ENCODE data around the gene IKZF5. TPM values are rescaled to one million over a fixed set of nuclear protein-coding genes. Genes with fewer than 3 reads are reported as not detected.

The IKZF5 gene
- total RNA-seq, 2 experiments from 2014 or later = 14.5 to 14.8 TPM

GRCh38 chr10:122993797-122994336 is 14.7 kb downstream of the IKZF5 start:
- no peaks in the 10 kb centered on the region for H3K9me3 Mint-ChIP-seq
- no peak overlapping the region for H3K27ac Mint-ChIP-seq
- peaks cover 13% of the 10 kb centered on the region for H3K36me3 Mint-ChIP-seq
- ChIA-PET CTCF (interaction anchor here (1.5 kb wide), 1 partner anchor 17 kb away, joined by 3 read pairs; no protein-coding TSS in a partner anchor), POLR2A (no interaction called here)
- no peak for DNase-seq
- no peak overlapping the region for H3K4me3 Mint-ChIP-seq
- H3K4me1 Mint-ChIP-seq (ENCODE audit: low read depth) = no peaks in the 10 kb centered on the region
- intact Hi-C loops (cut with micrococcal nuclease) = no loop called here
- no peaks in the 10 kb centered on the region for H3K27me3 Mint-ChIP-seq

- H3K4me3 Mint-ChIP-seq = no peak overlapping the region
- H3K36me3 Mint-ChIP-seq = peaks cover 13% of the 10 kb centered on the region
- no peaks in the 10 kb centered on the region for H3K9me3 Mint-ChIP-seq
- intact Hi-C loops (cut with micrococcal nuclease) = no loop called here
- H3K27ac Mint-ChIP-seq = no peak overlapping the region
- ChIA-PET POLR2A (no interaction called here), CTCF (no interaction called here)
- H3K27me3 Mint-ChIP-seq = no peaks in the 10 kb centered on the region
- no peak for DNase-seq
- H3K4me1 Mint-ChIP-seq (ENCODE audit: low read depth) = peaks cover 3% of the 10 kb centered on the region
These were observed 16.5 kb downstream of the IKZF5 start for GRCh38 chr10:122992031-122992585.

GRCh38 chr10:122990278-122990677 is 18.3 kb downstream of the IKZF5 start:
- intact Hi-C loops (cut with micrococcal nuclease) = no loop called here
- ChIA-PET CTCF (interaction anchor here (1.3 kb wide), 1 partner anchor 10 kb away, joined by 7 read pairs; the partner anchor contains the start of gene PSTK), POLR2A (interaction anchor here (2.2 kb wide), 1 partner anchor 18 kb away, joined by 6 read pairs; no protein-coding TSS in a partner anchor)
- H3K4me1 Mint-ChIP-seq (ENCODE audit: low read depth) = peaks cover 3% of the 10 kb centered on the region
- H3K4me3 Mint-ChIP-seq = no peak overlapping the region
- H3K9me3 Mint-ChIP-seq = no peaks in the 10 kb centered on the region
- no peak for DNase-seq
- no peaks in the 10 kb centered on the region for H3K27me3 Mint-ChIP-seq
- peak overlapping the region; percentile 26 for H3K27ac Mint-ChIP-seq
- peaks cover 9% of the 10 kb centered on the region for H3K36me3 Mint-ChIP-seq

GRCh38 chr10:122988501-122988900 is 20.1 kb downstream of the IKZF5 start:
- ChIA-PET POLR2A (no interaction called here), CTCF (no interaction called here)
- Mint-ChIP-seq H3K27ac (no peak overlapping the region), H3K27me3 (no peaks in the 10 kb centered on the region), H3K9me3 (no peaks in the 10 kb centered on the region), H3K4me3 (no peak overlapping the region), H3K4me1 (ENCODE audit: low read depth) (peaks cover 3% of the 10 kb centered on the region), H3K36me3 (peaks cover 1% of the 10 kb centered on the region)
- intact Hi-C loops (cut with micrococcal nuclease) = no loop called here
- no peak for DNase-seq

GRCh38 chr10:122986335-122986734 is 22.3 kb downstream of the IKZF5 start:
- intact Hi-C loops (cut with micrococcal nuclease) = no loop called here
- Mint-ChIP-seq H3K9me3 (no peaks in the 10 kb centered on the region), H3K36me3 (peaks cover 1% of the 10 kb centered on the region), H3K27ac (no peak overlapping the region), H3K4me3 (no peak overlapping the region), H3K4me1 (ENCODE audit: low read depth) (peaks cover 8% of the 10 kb centered on the region), H3K27me3 (no peaks in the 10 kb centered on the region)
- ChIA-PET CTCF (no interaction called here), POLR2A (interaction anchor here (1.0 kb wide), 1 partner anchor 21 kb away, joined by 3 read pairs; no protein-coding TSS in a partner anchor)
- no peak for DNase-seq

DNA sequence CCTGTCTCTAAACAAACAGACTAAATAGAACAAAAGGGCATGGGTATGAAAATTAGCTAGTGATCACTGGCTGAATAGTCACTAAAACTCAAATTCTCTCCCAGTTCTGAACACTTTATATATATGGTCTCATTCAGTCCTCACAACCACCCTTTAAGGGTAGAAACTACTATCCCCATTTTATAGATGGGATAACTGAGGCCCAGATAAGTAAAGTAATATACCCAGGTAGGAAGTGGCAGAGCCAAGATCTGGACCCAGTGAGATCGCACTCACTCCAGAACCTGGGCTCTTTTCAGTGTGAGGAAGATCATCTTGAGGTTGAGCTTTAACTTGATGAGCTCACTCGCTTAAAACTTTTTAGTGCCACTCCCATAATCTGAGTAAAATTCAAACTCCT is 23.9 kb downstream of the IKZF5 start:
- Mint-ChIP-seq H3K36me3 (peaks cover 1% of the 10 kb centered on the region), H3K27ac (no peak overlapping the region), H3K4me3 (no peak overlapping the region), H3K9me3 (no peaks in the 10 kb centered on the region), H3K4me1 (ENCODE audit: low read depth) (peaks cover 19% of the 10 kb centered on the region), H3K27me3 (no peaks in the 10 kb centered on the region)
- intact Hi-C loops (cut with micrococcal nuclease) = no loop called here
- POLR2A ChIA-PET = no interaction called here
- DNase-seq = no peak
- CTCF ChIA-PET = interaction anchor here (0.9 kb wide), 2 partner anchors 10 to 15 kb away, joined by 3 read pairs; no protein-coding TSS in a partner anchor

GRCh38 chr10:122983898-122984297 is 24.7 kb downstream of the IKZF5 start:
- Mint-ChIP-seq H3K36me3 (peaks cover 1% of the 10 kb centered on the region), H3K4me3 (no peak overlapping the region), H3K9me3 (no peaks in the 10 kb centered on the region), H3K27ac (no peak overlapping the region), H3K4me1 (ENCODE audit: low read depth) (peaks cover 20% of the 10 kb centered on the region), H3K27me3 (no peaks in the 10 kb centered on the region)
- POLR2A ChIA-PET = no interaction called here
- CTCF ChIA-PET = interaction anchor here (0.8 to 1.8 kb wide), 3 partner anchors 11 to 30 kb away, joined by 3 to 5 read pairs (median 3); partner anchors contain the start of gene C10orf88
- intact Hi-C loops (cut with micrococcal nuclease) = no loop called here
- no peak for DNase-seq

GRCh38 chr10:122981066-122981464 is 27.5 kb downstream of the IKZF5 start:
- Mint-ChIP-seq H3K27ac (peak overlapping the region; percentile 94), H3K27me3 (no peaks in the 10 kb centered on the region), H3K9me3 (no peaks in the 10 kb centered on the region), H3K4me3 (peak overlapping the region; percentile 82), H3K36me3 (peaks cover 1% of the 10 kb centered on the region), H3K4me1 (ENCODE audit: low read depth) (peaks cover 16% of the 10 kb centered on the region)
- DNase-seq = no peak
- intact Hi-C loops (cut with micrococcal nuclease) = no loop called here
- CTCF ChIA-PET = interaction anchor here (0.6 to 3.1 kb wide), 9 partner anchors 9 to 574 kb away, joined by 3 to 14 read pairs (median 8); partner anchors contain the start of genes ACADSB, C10orf88 and IKZF5
- POLR2A ChIA-PET = interaction anchor here (2.3 to 3.5 kb wide), 2 partner anchors 27 kb away, joined by 8 to 34 read pairs; partner anchors contain the start of genes ACADSB, C10orf88 and IKZF5

- Mint-ChIP-seq H3K4me1 (ENCODE audit: low read depth) (peaks cover 16% of the 10 kb centered on the region), H3K27me3 (no peaks in the 10 kb centered on the region), H3K36me3 (peaks cover 1% of the 10 kb centered on the region), H3K27ac (peak within 1 kb of the TSS; percentile 94), H3K4me3 (peak within 1 kb of the TSS; percentile 82), H3K9me3 (no peaks in the 10 kb centered on the region)
- POLR2A ChIA-PET = interaction anchor here (1.1 to 3.5 kb wide), 3 partner anchors 26 to 101 kb away, joined by 4 to 34 read pairs (median 8); partner anchors contain the start of genes ACADSB, C10orf88, FAM24B and IKZF5
- DNase-seq = peak; percentile 91
- CTCF ChIA-PET = interaction anchor here (0.6 to 3.1 kb wide), 17 partner anchors 10 to 1141 kb away, joined by 3 to 14 read pairs (median 4); partner anchors contain the start of genes ACADSB, C10orf88 and IKZF5
- intact Hi-C loops (cut with micrococcal nuclease) = loop anchor here (1.0 kb wide), 3 partner anchors 26 to 101 kb away; partner anchors contain the start of genes C10orf88, FAM24B and IKZF5
These were observed 28.2 kb downstream of the IKZF5 start, which contains the start of gene PSTK for GRCh38 chr10:122980209-122981065. Gene PSTK (plus strand): TSS chr10:122980401. CDS start chr10:122980480, 79 bp downstream.

GRCh38 chr10:122974543-122975064 is 34.0 kb downstream of the IKZF5 start:
- no peak overlapping the region for H3K27ac Mint-ChIP-seq
- intact Hi-C loops (cut with micrococcal nuclease) = no loop called here
- H3K9me3 Mint-ChIP-seq = no peaks in the 10 kb centered on the region
- ChIA-PET POLR2A (no interaction called here), CTCF (no interaction called here)
- no peaks in the 10 kb centered on the region for H3K4me1 Mint-ChIP-seq (ENCODE audit: low read depth)
- peaks cover 2% of the 10 kb centered on the region for H3K27me3 Mint-ChIP-seq
- no peak overlapping the region for H3K4me3 Mint-ChIP-seq
- DNase-seq = no peak
- no peaks in the 10 kb centered on the region for H3K36me3 Mint-ChIP-seq

DNA sequence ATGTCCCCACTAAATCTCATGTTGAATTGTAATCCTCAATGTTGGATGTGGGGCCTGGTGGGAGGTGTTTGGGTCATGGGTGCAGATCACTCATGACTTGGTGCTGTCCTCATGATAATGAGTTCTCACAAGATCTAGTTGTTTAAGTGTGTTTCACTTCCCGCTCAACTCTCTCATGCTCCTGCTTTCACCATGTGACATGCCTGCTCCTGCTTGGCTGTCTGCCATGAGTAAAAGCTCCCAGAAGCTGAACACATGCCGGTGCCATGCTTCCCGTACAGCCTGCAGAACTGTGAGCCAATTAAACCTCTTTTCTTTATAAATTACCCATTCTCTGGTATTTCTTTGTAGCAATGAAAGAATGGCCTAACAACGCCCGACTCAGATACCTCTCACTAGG is 34.6 kb downstream of the IKZF5 start:
- intact Hi-C loops (cut with micrococcal nuclease) = no loop called here
- Mint-ChIP-seq H3K9me3 (peaks cover 2% of the 10 kb centered on the region), H3K4me3 (no peak overlapping the region), H3K4me1 (ENCODE audit: low read depth) (no peaks in the 10 kb centered on the region), H3K36me3 (no peaks in the 10 kb centered on the region), H3K27me3 (peaks cover 2% of the 10 kb centered on the region), H3K27ac (no peak overlapping the region)
- CTCF ChIA-PET = no interaction called here
- POLR2A ChIA-PET = no interaction called here
- DNase-seq = no peak

DNA sequence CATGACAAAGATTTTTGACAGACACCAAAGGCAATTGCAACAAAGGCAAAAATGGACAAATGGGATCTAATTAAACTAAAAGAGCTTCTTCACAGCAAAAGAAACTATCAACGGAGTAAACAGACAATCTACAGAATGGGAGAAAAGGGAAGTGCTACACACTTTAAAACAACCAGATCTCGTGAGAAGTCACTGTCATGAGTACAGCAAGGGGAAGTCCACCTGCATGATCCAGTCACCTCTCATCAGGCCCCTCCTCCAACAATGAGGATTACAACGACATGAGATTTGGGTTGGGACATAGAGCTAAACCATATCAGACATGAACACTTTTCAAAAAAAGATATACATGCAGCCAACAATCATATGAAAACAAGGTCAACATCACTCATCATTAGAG is 39.9 kb downstream of the IKZF5 start:
- H3K4me3 Mint-ChIP-seq = no peak overlapping the region
- intact Hi-C loops (cut with micrococcal nuclease) = no loop called here
- CTCF ChIA-PET = no interaction called here
- H3K27me3 Mint-ChIP-seq = peaks cover 20% of the 10 kb centered on the region
- peaks cover 30% of the 10 kb centered on the region for H3K9me3 Mint-ChIP-seq
- H3K4me1 Mint-ChIP-seq (ENCODE audit: low read depth) = no peaks in the 10 kb centered on the region
- POLR2A ChIA-PET = no interaction called here
- H3K36me3 Mint-ChIP-seq = peaks cover 15% of the 10 kb centered on the region
- DNase-seq = no peak
- H3K27ac Mint-ChIP-seq = no peak overlapping the region

Measured in activated CD4-positive, alpha-beta memory T cell treated with anti-CD3 and anti-CD28 coated beads for 36 hours (primary cell).